ENCODE results near the gene SLC26A9.
"Not testable (repeated sequence)": the region's sequence is repeated elsewhere in the genome, so short reads cannot be mapped to it uniquely, and the experiment has no call there.

Gene SLC26A9

GRCh38 chr1:205889006-205889405 lies 54.2 kb downstream of the SLC26A9 start:
- DNase-seq: not testable (repeated sequence)

- no peak for DNase-seq
Measured at GRCh38 chr1:205883792-205884191, 59.5 kb downstream of the SLC26A9 start.

GRCh38 chr1:205880923-205881322 lies 62.3 kb downstream of the SLC26A9 start:
- DNase-seq: no peak

GRCh38 chr1:205879974-205880373 lies 63.3 kb downstream of the SLC26A9 start:
- no peak for DNase-seq

- no peak for DNase-seq
Measured at GRCh38 chr1:205878026-205878425, 65.2 kb downstream of the SLC26A9 start.

GRCh38 chr1:205873148-205873547 lies 70.1 kb downstream of the SLC26A9 start:
- DNase-seq: not testable (repeated sequence)

GRCh38 chr1:205870236-205870635 lies 73.0 kb downstream of the SLC26A9 start:
- DNase-seq: no peak

All from CD4-positive, alpha-beta T cell treated with Interleukin-6 for 4 hours (primary cell).